Glutamatergic neuron (in vitro differentiated cells): ENCODE data around the gene TNFSF12. TPM values are rescaled to one million over a fixed set of nuclear protein-coding genes. Genes with fewer than 3 reads are reported as not detected.

ENCODE experiments used
- DNase-seq: peaks from one replicate; pipeline ENCODE4 v3.0.0; 2022
- H3K27ac Mint-ChIP-seq: one replicate; pipeline ENCODE4 v1.8.0; 2020; ENCODE audit warnings: mild to moderate bottlenecking, mixed read lengths, inconsistent platforms; ENCODE audit not compliant: unreplicated experiment
- H3K27me3 Mint-ChIP-seq: one replicate; pipeline ENCODE4 v1.8.0; 2020; ENCODE audit warnings: mild to moderate bottlenecking, moderate library complexity, mixed read lengths, inconsistent platforms; ENCODE audit not compliant: unreplicated experiment
- H3K36me3 Mint-ChIP-seq: one replicate; pipeline ENCODE4 v1.8.0; 2020; ENCODE audit warnings: mild to moderate bottlenecking, mixed read lengths, inconsistent platforms; ENCODE audit not compliant: unreplicated experiment
- H3K4me1 Mint-ChIP-seq: one replicate; pipeline ENCODE4 v1.8.0; 2020; ENCODE audit warnings: mild to moderate bottlenecking, low read depth, mixed read lengths, inconsistent platforms; ENCODE audit not compliant: unreplicated experiment
- H3K4me3 Mint-ChIP-seq: one replicate; pipeline ENCODE4 v1.8.0; 2020; ENCODE audit warnings: mild to moderate bottlenecking, mixed read lengths, inconsistent platforms; ENCODE audit not compliant: unreplicated experiment
- H3K9me3 Mint-ChIP-seq: one replicate; pipeline ENCODE4 v1.8.0; 2020; ENCODE audit warnings: mild to moderate bottlenecking, moderate library complexity, mixed read lengths, inconsistent platforms; ENCODE audit not compliant: unreplicated experiment
- total RNA-seq: library from RNA; stranded (reverse); fragmentation: NEBNext Ultra II Directional; extraction: Animal tissue kit (Norgen Biotek cat#: 25700); gene quantifications from one replicate; pipeline ENCODE4 v1.2.1, GENCODE V29; 2021; ENCODE audit not compliant: unreplicated experiment
- TF ChIP-seq, protein P1 (sequence below): fragments of 200-600 bp; sonication (generic); IDR thresholded peaks from one replicate; pipeline ENCODE4 v1.5.0; 2021; ENCODE audit not compliant: partially characterized antibody, unreplicated experiment

Gene TNFSF12
- total RNA-seq, 1 donor from 2014 or later = 0.83 TPM

DNA sequence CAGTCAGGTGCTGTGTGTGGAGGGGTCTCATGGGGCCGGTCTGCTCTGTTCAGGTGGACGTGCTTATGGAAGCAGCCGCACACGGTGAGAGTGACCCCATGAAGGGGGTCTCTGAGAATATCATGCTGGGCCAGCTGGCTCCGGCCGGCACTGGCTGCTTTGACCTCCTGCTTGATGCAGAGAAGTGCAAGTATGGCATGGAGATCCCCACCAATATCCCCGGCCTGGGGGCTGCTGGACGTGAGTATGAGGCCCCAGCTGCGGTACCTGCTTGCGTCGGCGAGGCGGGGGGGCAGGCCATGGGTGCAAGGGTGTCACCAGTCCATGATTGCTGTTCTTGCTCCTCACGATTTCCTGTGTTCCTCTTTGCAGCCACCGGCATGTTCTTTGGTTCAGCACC is 36.8 kb upstream of the TNFSF12 start:
- TF ChIP-seq, protein P1, sequence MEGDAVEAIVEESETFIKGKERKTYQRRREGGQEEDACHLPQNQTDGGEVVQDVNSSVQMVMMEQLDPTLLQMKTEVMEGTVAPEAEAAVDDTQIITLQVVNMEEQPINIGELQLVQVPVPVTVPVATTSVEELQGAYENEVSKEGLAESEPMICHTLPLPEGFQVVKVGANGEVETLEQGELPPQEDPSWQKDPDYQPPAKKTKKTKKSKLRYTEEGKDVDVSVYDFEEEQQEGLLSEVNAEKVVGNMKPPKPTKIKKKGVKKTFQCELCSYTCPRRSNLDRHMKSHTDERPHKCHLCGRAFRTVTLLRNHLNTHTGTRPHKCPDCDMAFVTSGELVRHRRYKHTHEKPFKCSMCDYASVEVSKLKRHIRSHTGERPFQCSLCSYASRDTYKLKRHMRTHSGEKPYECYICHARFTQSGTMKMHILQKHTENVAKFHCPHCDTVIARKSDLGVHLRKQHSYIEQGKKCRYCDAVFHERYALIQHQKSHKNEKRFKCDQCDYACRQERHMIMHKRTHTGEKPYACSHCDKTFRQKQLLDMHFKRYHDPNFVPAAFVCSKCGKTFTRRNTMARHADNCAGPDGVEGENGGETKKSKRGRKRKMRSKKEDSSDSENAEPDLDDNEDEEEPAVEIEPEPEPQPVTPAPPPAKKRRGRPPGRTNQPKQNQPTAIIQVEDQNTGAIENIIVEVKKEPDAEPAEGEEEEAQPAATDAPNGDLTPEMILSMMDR = no peak
- Mint-ChIP-seq H3K27ac (no peak overlapping the region), H3K27me3 (peaks cover 2% of the 10 kb centered on the region), H3K36me3 (no peaks in the 10 kb centered on the region), H3K4me3 (no peak overlapping the region), H3K4me1 (no peaks in the 10 kb centered on the region), H3K9me3 (peaks cover 6% of the 10 kb centered on the region)
- DNase-seq = no peak

DNA sequence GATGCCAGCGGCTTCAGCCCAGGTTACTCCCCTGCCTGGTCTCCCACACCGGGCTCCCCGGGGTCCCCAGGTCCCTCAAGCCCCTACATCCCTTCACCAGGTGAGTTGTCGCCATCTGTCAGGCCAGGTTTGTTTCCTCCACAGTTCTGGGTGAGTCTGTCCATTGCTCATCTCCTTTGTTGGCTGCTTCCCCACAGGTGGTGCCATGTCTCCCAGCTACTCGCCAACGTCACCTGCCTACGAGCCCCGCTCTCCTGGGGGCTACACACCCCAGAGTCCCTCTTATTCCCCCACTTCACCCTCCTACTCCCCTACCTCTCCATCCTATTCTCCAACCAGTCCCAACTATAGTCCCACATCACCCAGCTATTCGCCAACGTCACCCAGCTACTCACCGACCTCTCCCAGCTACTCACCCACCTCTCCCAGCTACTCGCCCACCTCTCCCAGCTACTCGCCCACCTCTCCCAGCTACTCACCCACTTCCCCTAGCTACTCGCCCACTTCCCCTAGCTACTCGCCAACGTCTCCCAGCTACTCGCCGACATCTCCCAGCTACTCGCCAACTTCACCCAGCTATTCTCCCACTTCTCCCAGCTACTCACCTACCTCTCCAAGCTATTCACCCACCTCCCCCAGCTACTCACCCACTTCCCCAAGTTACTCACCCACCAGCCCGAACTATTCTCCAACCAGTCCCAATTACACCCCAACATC is 35.9 kb upstream of the TNFSF12 start:
- Mint-ChIP-seq H3K27me3 (peaks cover 2% of the 10 kb centered on the region), H3K36me3 (no peaks in the 10 kb centered on the region), H3K9me3 (peaks cover 6% of the 10 kb centered on the region), H3K4me1 (no peaks in the 10 kb centered on the region), H3K27ac (no peak overlapping the region), H3K4me3 (no peak overlapping the region)
- DNase-seq = no peak
- TF ChIP-seq, protein P1 = no peak

DNA sequence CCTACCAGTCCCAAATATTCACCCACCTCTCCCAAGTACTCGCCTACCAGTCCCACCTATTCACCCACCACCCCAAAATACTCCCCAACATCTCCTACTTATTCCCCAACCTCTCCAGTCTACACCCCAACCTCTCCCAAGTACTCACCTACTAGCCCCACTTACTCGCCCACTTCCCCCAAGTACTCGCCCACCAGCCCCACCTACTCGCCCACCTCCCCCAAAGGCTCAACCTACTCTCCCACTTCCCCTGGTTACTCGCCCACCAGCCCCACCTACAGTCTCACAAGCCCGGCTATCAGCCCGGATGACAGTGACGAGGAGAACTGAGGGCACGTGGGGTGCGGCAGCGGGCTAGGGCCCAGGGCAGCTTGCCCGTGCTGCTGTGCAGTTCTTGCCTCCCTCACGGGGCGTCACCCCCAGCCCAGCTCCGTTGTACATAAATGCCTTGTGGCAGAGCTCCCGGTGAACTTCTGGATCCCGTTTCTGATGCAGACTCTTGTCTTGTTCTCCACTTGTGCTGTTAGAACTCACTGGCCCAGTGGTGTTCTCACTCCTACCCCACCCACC is 34.9 kb upstream of the TNFSF12 start:
- TF ChIP-seq, protein P1 = no peak
- Mint-ChIP-seq H3K27ac (no peak overlapping the region), H3K27me3 (peaks cover 2% of the 10 kb centered on the region), H3K4me3 (no peak overlapping the region), H3K9me3 (peaks cover 3% of the 10 kb centered on the region), H3K36me3 (no peaks in the 10 kb centered on the region), H3K4me1 (no peaks in the 10 kb centered on the region)
- no peak for DNase-seq

DNA sequence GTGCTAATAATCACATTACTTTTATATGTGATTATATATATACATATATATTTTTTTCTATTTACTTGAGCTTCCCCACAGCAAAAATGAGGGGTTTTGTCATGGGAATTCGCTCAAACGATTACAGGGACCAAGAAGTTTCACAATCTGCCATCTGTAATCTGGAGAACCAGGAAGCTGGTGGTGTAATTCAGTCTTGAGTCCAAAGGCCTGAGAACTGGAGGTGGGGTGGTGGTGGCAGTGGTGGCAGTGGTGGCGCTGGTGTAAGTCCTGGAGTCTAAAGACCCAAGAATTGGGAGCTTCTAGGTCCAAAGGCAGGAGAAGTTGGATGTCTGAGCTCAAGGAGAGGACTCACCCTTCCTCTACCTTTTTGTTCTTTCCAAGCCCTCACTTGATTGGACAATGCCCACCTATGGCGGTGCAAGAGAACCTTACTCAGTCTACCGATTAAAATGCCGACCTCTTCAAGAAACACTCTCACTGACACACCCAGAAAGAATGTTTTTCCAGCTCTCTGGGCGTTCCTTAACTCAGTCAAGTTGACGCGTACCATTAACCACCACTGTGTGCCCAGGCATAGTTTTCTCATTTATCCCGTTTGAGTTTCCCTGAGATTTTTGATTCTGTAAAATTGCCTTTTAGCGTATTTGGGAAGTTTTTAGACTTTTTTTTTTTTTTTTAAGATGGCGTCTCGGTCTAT is 32.8 kb upstream of the TNFSF12 start:
- no peak for DNase-seq
- no peaks in the 10 kb centered on the region for H3K36me3 Mint-ChIP-seq
- H3K27ac Mint-ChIP-seq = no peak overlapping the region
- no peak overlapping the region for H3K4me3 Mint-ChIP-seq
- no peaks in the 10 kb centered on the region for H3K4me1 Mint-ChIP-seq
- TF ChIP-seq, protein P1 = no peak
- no peaks in the 10 kb centered on the region for H3K27me3 Mint-ChIP-seq
- H3K9me3 Mint-ChIP-seq = peaks cover 3% of the 10 kb centered on the region

DNA sequence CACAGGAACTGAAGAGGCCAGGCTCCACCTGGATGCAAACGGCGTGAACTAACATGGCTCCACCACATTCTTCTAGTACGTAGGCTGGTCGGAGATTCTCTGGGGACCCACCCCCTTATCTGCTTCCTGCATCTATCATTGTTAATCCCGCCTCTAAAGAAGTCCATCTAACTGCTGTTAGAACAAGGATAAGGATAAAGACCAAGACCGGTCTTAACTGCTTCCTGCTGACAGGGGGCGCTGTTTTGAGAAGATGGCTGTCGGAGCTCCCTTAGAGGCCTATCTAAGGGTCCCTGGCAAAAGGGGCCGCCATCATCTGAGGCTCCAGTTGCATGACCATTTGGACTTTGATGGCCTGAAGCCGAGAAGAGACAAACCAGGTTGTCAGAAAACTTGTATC is 25.8 kb upstream of the TNFSF12 start:
- Mint-ChIP-seq H3K4me3 (no peak overlapping the region), H3K27ac (no peak overlapping the region), H3K27me3 (no peaks in the 10 kb centered on the region), H3K9me3 (peaks cover 5% of the 10 kb centered on the region), H3K36me3 (no peaks in the 10 kb centered on the region), H3K4me1 (no peaks in the 10 kb centered on the region)
- TF ChIP-seq, protein P1 = no peak
- DNase-seq = no peak
